ENCODE results near the gene KRT5.

Gene KRT5

DNA sequence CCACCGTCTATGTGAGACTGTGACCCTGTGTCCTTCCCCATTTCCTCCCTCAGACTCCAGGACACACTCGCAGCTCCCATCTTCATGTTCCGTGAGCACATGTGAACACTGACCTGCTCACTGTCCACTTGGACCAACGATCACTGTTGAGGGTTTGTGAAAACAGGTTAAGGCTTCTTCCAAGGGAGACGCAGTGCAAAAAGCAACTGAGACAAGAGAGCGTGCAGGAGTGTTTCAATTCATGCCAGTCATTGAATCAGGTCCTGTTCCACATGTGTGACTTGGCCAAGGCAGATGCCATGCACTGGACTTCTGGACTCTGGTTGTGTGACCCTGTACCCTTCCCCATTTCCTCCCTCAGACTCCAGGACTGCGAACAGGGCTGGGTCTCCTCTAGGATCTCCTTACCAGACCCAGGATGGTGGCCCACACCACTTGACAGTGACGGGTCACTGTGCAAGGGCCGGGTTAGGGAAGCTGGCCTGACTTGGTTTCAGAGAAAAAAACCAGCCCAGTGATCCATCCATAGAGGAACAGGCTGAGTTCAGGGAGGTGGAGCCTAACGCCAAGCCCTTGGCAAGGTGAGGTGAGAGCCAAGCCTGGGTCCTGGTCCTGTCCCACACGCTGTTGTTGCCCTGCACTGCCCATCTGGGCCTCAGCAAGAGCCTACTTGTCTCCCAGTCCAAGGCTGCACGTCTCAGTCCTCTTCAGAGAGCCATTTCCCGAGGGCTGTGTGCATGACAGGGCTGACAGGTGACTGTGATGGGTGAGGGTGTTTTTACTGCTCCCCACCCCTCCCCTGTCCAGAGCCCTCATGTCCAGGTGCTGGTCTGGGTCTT is 5.7 kb upstream of the KRT5 start:
- H3K27me3 Mint-ChIP-seq (ENCODE audit: low read depth), result peaks cover 9% of the 10 kb centered on the region
- no peak overlapping the region for H3K4me3 Mint-ChIP-seq
- H3K9me3 Mint-ChIP-seq, result no peaks in the 10 kb centered on the region
- no peaks in the 10 kb centered on the region for H3K4me1 Mint-ChIP-seq
- TF ChIP-seq, protein P1, sequence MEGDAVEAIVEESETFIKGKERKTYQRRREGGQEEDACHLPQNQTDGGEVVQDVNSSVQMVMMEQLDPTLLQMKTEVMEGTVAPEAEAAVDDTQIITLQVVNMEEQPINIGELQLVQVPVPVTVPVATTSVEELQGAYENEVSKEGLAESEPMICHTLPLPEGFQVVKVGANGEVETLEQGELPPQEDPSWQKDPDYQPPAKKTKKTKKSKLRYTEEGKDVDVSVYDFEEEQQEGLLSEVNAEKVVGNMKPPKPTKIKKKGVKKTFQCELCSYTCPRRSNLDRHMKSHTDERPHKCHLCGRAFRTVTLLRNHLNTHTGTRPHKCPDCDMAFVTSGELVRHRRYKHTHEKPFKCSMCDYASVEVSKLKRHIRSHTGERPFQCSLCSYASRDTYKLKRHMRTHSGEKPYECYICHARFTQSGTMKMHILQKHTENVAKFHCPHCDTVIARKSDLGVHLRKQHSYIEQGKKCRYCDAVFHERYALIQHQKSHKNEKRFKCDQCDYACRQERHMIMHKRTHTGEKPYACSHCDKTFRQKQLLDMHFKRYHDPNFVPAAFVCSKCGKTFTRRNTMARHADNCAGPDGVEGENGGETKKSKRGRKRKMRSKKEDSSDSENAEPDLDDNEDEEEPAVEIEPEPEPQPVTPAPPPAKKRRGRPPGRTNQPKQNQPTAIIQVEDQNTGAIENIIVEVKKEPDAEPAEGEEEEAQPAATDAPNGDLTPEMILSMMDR (IDR thresholded peaks at IDR 0.05; ENCODE audit: unreplicated experiment in 3 of 3), result no peak
- no peaks in the 10 kb centered on the region for H3K36me3 Mint-ChIP-seq (ENCODE audit: low read depth)
- H3K27ac Mint-ChIP-seq, result no peak overlapping the region

DNA sequence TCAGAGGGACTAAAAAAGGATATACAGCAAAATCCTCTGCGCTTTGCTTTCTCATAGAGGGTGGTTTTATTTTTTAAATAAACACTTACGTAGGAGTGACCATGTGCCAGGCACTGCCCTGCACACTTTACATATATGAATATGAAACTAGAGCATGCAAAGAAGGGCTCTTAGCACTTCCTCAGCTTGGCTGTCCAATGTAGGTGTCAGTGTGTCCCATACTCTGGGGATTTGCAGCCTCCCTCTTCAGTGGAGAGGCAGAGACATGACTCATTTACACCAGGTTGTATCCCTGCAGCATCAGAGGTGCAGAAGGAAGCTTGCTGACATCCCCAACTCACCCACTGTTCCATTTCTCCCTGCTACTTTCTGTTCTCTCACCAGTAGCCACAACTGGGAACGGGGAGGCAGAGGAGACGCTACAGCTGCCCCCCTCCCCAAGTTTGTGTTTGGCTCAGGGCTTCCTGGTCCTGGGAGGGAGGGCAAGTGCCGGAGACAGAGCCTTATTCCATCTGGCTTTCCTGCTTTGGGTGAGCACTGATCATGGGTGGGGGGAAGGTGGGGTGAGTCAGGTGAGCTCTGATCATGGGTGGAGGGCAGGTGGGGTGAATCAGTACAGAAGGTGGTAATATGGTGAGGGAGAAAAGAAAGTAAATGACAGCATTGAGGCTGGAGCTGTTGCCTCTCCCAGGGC is 4.9 kb upstream of the KRT5 start:
- H3K36me3 Mint-ChIP-seq (ENCODE audit: low read depth), result no peaks in the 10 kb centered on the region
- TF ChIP-seq, protein P1 (IDR thresholded peaks at IDR 0.05; ENCODE audit: unreplicated experiment in 3 of 3), result no peak
- H3K27ac Mint-ChIP-seq, result no peak overlapping the region
- no peaks in the 10 kb centered on the region for H3K9me3 Mint-ChIP-seq
- H3K4me3 Mint-ChIP-seq, result no peak overlapping the region
- H3K27me3 Mint-ChIP-seq (ENCODE audit: low read depth), result peaks cover 9% of the 10 kb centered on the region
- no peaks in the 10 kb centered on the region for H3K4me1 Mint-ChIP-seq

DNA sequence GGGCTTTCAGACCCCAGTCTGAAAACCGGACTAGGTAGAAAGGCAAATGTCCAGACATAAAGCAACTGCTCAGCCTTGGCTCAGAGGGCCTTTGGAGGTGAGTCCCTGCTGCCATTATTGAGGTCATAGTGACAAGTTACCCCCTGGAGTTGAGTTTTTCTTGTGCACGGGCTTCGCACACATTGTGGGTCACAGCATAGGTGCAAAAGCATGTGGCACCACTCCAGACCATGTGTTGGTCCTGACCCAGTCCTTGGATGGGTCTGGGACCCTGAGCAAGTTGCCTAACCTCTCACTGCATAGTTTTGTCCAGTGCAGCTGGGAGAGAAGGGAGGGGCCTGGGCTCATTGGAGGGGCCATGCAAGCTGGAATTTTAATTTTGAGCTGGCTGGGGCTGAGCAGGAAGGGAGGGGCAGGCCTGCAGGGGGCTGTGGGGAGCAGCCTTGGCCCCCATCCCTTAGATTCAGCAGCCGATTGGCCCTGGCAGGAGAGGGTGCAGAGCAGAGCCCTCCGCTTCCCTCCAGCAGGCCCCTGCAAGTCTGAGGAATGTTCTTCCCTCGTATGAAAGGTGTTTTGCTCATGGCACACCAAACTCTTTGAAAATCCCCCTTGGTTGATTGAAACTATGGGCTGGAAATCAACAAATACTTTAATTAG is 4.2 kb upstream of the KRT5 start:
- no peaks in the 10 kb centered on the region for H3K36me3 Mint-ChIP-seq (ENCODE audit: low read depth)
- TF ChIP-seq, protein P1 (IDR thresholded peaks at IDR 0.05; ENCODE audit: unreplicated experiment in 3 of 3), result no peak
- no peaks in the 10 kb centered on the region for H3K4me1 Mint-ChIP-seq
- no peak overlapping the region for H3K27ac Mint-ChIP-seq
- peaks cover 9% of the 10 kb centered on the region for H3K27me3 Mint-ChIP-seq (ENCODE audit: low read depth)
- no peak overlapping the region for H3K4me3 Mint-ChIP-seq
- H3K9me3 Mint-ChIP-seq, result no peaks in the 10 kb centered on the region

DNA sequence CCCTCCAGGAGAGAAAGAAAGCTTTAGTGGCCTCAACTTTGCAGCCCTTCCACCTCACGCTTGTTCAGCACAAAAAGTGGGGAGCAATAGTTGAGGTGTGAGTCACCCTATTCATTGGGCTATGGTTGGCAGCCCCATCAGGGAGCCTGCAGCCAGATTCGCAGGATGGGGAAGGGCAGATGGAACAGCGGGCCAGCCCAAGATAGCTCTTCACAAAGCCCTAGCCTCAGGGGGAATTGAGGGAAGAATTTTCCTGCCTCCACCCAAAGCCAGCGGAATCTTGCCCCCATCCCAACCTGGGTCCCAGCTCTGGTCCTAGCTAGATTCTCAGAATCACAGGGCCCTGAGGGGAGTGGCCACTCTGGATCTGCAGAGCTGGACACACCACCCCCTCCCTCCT is 3.6 kb upstream of the KRT5 start:
- peaks cover 12% of the 10 kb centered on the region for H3K27me3 Mint-ChIP-seq (ENCODE audit: low read depth)
- H3K4me3 Mint-ChIP-seq, result no peak overlapping the region
- H3K9me3 Mint-ChIP-seq, result no peaks in the 10 kb centered on the region
- no peak overlapping the region for H3K27ac Mint-ChIP-seq
- no peaks in the 10 kb centered on the region for H3K4me1 Mint-ChIP-seq
- TF ChIP-seq, protein P1 (IDR thresholded peaks at IDR 0.05; ENCODE audit: unreplicated experiment in 3 of 3), result no peak
- H3K36me3 Mint-ChIP-seq (ENCODE audit: low read depth), result no peaks in the 10 kb centered on the region

DNA sequence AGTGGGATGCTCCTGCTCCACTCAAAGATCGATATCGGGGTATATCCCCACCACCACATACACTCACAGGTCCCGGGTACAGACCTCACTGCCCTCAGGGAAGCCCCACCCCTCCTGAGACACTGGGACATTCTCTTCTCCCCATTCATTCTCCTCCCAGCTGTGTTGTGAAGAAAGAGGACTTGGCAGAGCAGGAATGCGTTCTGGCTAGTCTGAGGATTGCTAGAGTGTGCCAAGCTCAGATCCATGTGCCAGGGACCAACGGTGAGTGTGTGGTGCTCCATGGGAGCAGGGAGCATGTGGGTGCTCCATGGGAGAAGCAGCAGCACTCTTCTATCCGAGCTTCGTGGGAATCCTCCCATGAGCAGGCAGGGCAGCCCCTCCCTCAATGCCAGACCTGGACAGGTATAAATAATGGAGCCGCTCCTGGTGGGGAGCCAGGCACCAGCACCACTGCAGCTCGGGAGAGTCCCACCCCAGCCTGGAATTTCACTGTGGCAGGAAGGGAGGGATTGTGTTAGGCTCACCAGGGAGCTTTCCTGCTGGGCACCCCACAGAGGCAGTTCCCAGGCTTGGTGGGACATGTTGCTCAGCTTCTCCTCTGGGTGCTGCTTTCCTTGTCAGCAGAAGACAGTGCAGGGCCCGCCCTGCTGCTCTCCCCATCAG is 2.3 kb upstream of the KRT5 start:
- H3K27ac Mint-ChIP-seq, result no peak overlapping the region
- no peak overlapping the region for H3K4me3 Mint-ChIP-seq
- TF ChIP-seq, protein P1 (IDR thresholded peaks at IDR 0.05; ENCODE audit: unreplicated experiment in 3 of 3), result no peak
- H3K4me1 Mint-ChIP-seq, result no peaks in the 10 kb centered on the region
- H3K36me3 Mint-ChIP-seq (ENCODE audit: low read depth), result no peaks in the 10 kb centered on the region
- peaks cover 8% of the 10 kb centered on the region for H3K27me3 Mint-ChIP-seq (ENCODE audit: low read depth)
- no peaks in the 10 kb centered on the region for H3K9me3 Mint-ChIP-seq

All from nephron (organoid).